OCI-LY7 (cell line): ENCODE results near the gene C14orf93.

ENCODE experiments used
- EZH2phosphoT487 ChIP-seq: fragments of 200-600 bp; sonication (generic); IDR thresholded peaks from 2 replicates; pipeline ENCODE4 v1.6.1; 2018; ENCODE audit warnings: low read depth, borderline replicate concordance, mild to moderate bottlenecking, mixed run types, antibody characterized with exemption, low read length, moderate library complexity, mixed read lengths
- TF ChIP-seq, protein P1 (sequence below): fragments of 200-600 bp; sonication (generic); conservative IDR thresholded peaks from 2 replicates; pipeline ENCODE4 v1.5.1; 2014; ENCODE audit warnings: mild to moderate bottlenecking, antibody characterized with exemption, low read length, moderate library complexity, mixed read lengths

DNA sequence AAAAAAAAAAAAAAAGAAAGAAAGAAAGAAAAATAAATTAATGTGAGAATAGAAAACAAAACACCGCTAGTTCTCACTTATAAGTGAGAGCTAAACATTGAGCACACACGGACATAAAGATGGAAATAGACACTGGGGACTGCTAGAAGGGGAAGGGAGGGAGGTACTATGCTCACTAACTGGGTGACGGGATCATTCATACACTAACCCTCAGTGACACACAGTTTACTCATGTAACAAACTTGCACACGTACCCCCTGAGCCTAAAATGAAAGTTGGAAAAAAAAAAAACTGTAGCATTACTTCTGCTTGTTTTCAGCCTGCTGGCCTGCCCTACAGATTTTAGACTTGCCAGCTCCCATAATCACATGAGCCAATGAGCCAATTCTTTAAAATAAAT is 70.3 kb downstream of the C14orf93 start:
- TF ChIP-seq, protein P1, sequence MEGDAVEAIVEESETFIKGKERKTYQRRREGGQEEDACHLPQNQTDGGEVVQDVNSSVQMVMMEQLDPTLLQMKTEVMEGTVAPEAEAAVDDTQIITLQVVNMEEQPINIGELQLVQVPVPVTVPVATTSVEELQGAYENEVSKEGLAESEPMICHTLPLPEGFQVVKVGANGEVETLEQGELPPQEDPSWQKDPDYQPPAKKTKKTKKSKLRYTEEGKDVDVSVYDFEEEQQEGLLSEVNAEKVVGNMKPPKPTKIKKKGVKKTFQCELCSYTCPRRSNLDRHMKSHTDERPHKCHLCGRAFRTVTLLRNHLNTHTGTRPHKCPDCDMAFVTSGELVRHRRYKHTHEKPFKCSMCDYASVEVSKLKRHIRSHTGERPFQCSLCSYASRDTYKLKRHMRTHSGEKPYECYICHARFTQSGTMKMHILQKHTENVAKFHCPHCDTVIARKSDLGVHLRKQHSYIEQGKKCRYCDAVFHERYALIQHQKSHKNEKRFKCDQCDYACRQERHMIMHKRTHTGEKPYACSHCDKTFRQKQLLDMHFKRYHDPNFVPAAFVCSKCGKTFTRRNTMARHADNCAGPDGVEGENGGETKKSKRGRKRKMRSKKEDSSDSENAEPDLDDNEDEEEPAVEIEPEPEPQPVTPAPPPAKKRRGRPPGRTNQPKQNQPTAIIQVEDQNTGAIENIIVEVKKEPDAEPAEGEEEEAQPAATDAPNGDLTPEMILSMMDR: no peak
- no peak for TF ChIP-seq EZH2phosphoT487
